NCI-H82 (cell line): ENCODE data around the gene ASPG.

ENCODE experiments used
- DNase-seq: peaks from one replicate; lab custom pipeline; 2025; lab: John Stamatoyannopoulos, UW

The ASPG gene

DNA sequence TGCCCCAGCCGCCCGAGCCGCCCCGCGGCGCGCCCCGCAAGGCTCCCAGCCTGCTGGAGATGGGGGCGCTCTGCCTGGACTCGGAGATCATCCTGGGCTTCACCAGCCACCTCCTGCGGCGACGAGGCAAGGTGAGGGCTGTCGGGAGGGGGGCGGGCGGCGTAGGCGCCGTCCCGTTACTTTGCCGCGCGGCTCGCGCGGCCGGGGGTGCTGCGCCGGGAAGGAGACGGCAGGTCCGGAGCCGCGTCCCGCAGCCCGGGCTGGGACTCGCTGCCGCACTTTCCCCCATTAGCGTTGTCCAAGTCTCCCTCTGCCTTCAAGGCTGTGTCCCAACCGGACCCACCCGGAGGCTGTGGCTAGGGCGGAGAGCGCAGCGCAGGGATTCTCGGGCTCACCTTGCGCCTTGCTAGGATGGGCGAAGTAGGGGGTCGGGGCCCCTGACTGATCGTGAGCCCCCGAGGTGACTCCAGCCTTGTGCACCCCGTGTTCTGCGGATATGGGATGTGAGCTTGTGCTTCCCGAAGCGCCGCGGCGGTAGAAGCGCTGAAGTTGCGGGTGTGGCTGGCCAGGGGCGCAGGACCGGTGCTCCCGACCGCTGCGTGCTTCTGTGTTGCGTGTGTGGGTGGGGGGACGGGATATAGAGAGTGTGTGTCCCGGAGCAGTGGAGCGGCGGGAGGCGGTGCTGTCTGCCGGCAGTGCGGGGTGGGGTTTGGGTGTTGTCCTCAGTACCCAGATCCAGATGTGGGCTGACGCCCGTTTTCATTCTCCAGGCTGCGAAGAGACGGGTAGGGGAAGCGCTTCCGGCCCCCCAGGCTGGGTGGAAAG, 51.2 kb downstream of the ASPG start:
- peak; percentile 43 for DNase-seq

DNA sequence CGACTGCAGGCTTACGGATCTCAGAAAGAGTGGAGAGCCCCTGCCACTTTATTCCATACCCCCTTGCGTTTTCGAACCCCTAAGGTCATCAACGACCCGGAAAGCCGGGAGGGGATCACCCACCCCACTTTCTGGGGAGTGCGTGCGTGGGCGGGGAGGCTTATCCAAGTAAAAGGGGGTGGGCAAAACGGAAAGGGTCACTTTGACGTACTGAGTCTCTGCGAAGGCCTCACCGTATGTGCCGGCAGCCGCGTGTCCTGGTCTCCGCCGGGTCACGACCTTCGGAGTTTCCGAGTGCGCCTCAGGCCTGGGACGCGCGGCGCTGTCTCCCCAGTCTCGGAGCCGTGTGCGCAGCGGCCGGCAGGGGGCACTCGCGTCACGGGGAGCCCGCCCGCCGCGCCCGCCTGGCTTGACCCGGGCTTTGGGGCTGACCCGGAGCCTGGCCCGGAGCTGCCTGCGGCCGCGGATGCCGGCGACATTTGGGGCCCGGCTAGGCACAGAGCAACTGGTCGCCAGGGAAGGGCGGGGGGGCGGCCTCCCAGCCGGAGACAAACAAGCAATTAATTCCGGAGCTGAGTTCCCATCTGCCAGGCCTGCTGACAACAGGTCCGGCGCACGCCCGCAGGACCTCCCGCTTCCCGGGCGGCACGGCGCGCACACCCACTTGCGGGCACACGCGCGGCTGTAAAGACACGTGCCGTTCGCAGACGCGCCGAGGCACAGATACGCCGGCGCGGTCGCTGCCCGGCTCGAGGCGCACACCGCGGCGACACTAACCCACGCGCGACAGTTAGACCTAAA, 52.0 kb downstream of the ASPG start:
- peak; percentile 87 for DNase-seq

DNA sequence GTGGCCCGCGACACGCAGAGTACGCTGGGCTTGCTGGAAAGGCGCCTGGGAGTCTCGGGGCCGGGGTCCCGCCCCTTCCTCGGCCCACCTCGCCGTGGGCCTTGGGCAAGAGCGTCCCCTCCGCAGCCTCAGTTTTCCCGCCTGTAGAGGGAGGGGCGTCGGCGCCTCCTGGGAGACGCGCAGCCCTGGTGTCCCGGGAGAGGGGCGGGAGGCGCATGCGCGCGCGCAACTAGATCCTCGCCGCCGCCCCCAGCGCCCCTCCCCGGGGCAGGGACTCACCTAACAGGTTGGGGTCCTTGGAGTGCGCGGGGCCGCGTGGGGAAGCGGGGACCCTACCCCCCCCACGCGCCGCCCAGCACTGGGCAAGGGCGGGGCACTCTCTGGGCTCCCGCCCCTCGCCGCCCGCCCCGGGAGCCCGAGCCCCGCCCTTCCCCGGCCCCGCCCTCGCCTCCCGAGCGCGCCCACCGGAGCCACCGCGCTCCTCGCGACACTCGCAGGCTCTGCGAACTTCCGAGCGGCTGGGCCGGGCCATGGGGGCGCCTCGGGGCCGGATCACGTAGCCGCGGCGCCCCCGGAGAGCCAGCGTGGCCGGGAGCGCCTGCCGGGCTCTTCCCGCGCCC, 52.7 kb downstream of the ASPG start, which contains the start of gene KIF26A:
KIF26A (plus strand) TSS at position 490 of the 620 bp plus-strand sequence. CDS start 136 bp downstream, outside the sequence.
- DNase-seq, result peak; percentile 86

DNA sequence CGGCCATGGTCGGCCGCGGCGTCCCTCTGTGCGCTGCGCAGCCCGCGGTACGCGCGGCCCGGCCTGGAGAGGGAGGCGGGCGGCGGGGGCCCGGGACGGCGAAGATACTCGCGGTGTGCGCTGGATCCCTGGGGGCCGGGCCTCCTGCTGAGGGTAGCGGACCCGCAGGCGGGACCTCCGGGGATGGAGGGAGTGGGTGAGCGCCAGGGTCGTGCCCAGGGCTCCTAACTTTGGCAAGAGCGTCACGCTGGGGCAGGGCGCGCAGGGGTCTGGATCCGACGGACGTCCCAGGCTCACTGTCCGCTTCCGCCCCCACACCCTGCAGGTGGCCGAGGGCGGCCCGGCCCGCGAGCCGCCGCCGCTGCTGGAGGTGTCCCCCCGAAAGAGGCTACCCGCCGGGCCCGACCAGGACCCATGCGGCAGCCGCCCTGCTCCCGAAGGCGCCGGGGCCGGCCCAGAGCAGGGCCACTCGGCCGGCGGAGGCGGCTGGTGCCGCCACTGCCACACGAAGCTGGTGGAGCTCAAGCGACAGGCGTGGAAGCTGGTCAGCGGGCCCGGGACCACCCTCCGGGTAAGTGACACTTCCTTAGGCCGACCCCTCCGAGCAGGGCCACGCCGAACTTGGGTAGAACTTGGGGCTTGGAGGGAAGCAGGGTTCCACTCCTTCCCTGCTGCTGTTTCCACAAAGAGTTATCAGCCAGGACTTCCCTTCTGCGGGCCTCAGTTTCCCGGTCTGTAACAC, 53.4 kb downstream of the ASPG start:
- no peak for DNase-seq

DNA sequence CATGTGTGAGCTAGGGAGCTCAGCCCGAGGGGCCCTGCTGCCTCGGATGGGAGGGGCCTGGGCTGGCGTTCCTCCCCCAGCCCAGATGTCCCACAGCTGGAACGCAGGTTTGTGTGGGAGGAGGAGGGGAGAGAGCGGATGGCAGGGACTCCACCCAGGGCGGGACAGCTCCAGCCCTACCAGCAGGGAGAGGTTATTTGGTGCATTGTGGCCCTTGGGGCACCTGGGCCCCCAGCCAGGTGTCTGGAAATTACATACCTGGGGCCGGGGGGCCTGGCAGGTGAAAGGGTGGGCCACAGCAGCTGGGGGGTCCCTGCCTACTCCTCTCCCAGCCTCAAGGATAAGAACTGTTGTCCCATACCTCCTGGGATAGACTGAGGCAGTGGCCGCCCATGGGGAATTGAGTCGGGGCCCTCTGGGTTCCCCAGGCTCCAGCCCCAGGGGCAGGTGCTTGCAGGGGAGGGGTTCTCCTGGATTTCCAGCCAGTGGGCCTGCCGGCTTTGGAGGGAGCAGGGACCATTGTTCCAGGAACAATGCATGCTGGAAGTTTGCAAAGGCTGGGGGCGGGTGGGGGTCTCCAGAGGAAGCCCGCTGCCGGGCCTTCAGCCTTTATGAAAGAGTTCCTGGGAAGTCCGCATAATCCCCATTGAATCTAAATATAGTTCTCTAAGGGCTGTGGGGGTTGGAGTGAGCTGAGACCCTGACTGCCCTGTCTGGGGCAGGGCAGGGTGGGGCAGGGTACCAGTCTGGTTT, 54.1 kb downstream of the ASPG start:
- DNase-seq, result no peak

DNA sequence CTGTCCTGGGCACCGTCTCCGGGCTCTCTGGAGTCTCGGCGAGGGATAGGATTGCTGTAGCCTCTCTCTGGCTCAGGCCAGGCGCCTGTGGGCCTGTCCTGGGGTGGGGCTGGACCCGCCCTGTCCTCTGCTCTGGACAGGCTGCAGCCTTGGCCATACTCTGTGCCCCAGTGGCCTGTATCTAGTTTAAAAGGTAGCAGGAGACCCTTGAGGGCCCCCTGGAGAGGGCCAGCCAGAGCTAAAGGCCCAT, 54.6 kb downstream of the ASPG start:
- no peak for DNase-seq

DNA sequence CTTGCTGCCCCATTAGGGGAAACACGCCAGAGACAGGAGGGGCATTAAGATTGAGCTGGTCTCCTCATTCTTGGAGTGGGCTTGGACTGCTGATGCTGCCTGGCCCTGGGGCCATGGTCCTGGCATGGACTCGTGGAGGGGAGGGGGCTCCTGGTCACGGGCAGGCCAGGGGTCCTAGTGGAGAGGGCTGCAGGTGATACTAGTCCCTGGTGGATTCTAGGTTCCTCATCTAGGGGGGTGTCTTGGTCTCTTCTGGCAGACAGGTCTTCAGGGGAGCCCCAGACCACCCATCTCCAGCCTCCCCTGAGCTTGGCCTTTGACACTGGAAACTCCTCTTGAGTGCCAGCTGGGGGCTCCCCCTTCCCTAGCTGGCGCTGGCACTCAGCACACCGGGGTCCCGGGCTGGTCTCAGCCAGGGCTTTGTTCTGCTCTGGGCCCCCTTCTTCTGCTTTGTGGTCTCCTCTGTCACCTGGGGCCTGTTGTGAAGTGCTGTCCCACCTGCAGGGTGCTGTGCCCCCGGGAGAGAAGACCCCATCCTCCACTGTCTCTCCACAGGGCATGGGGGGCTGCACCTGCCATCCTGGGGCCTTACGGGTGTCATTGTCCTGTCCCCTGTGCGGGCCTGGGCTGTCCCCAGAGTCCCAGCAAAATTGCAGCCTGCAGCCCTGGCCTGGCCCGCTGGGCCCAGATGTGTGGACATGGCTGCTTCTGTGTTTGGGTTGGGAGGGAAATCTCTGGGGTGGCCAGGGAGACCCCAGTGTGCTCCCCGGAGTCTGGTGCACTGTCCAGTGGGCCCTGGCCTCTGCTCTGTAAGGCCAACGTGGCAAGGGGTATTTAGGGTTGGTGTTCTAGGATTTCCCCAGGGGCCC, 55.2 kb downstream of the ASPG start:
- no peak for DNase-seq

DNA sequence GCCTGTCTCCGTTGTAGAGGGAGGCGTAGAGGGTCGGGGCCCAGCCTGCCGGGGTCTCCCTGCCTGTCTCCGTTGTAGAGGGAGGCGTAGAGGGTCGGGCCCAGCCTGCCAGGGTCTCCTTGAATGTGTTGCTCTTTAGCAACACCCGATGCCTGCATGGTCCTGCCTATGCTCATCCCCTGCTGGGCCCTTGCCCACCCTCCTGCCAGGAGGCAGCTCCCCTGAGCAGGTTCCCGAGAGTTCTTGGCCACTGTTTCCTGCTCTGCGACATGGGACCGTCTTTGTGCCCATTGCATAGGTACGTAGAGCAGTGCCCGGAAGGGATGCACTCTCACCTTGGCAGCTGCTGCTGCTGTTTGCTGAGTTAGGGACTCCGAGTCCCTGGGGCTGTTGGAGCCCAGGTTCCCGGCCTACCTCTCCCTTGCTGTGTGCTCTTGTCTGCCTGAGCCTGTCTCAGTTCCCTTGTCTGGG, 56.2 kb downstream of the ASPG start:
- no peak for DNase-seq

DNA sequence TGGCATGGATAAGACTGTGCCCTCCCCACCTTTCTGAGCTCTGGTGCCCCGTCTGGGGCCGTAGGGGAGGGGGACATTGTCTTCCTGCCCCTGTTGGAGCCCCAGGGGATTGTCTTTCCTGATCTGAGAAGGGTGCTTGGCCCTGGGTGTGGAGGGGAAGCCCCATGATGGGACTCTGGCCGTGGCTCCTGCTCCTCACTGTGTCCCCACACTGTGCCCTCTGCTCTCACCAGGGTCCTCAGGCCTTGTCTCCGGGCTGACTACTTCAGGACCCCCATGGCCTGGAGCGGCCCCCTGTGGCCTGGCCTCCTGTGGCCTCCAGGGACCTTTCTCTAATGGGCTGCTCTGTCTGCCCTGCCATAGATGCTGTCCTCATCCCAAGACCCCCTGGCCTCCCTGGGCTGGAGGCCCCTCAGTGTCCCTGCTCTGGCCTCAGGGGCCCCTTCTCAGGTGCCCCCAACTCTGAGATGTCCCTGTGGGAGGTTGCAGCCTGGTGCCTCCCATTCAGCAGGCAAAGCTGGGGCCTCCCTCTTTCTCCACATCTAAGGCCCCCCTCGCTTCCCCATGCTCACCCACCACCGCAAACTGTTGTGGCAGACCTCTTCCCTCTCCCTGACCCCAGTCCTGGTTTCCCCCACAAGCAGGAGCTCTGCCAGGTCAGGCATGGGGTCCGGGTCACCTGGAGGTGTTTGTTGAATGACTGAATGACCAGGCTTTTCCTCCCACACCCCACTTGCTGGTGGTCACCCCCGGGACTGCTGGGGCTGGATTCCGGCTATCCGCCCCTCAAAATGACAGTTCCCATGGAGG, 56.8 kb downstream of the ASPG start:
- DNase-seq, result no peak

DNA sequence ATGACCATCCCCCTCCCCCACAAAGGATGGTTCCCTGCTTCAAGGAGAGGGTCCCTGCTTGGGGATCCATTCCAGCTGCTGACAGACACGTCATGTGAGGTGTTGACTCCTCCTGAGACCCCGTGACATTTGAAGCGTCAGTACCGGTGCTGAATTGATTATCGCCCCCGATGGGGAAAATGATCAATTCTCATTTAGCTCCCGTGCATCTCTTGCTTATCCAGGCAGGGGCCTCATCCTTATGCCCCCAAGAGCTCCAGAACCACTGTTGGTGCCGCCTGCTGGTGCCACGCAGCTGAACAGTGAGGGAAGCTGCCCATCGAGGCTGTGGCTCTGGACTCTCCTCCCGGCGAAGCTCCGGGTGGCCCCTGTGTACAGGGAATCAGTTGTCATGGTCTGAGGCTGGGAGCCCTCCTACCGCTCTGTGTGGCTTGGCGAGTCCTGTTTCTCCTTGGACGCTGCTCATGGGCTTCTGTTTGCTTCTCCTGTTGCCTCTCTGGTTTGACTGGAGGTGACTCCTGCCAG, 57.5 kb downstream of the ASPG start:
- DNase-seq, result no peak

DNA sequence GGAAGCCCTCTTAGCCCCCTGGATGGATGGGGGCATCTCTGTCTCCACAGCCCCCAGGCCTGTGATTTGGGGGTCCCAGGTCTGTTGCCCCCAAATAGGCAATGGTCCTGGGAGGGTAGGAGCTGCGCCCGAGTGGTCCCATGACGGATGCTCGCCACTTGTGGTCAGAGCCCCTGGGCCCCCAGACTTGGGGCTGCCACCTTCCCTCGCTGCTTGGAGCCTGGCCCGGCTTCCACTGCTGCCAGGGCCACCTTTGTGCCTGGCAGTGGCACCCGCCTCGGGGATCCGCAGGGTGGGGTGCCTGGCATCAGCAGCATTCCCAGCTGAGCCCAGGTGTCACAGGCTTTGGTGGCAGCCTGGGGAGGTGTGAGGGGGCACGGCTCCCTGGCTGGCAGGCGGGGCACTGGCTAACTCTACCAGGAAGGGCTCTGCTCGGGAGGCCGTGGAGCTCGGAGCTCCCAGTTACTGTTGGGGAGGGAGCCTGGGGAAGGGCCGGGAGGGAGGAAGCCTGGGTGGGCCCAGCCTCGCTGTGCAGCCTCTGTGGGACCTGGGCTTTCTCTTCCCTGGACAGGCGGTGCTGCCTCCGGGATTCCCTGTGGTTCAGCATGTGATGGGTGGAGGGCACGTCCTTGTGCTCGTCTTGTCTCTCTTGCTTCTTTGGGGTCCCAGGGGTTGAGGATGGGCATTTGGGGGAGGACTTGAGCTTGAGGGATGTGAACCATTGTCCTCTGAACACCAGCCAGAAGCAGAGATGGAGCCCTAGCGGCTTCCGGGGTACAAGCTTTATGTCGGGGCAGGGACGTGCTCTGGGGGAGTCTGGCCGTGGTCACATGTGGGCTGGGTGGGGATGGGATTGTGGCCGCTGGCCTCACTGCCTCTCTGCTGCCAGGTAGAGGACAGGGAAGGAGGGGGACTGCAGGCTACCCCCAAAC, 58.3 kb downstream of the ASPG start:
- no peak for DNase-seq

DNA sequence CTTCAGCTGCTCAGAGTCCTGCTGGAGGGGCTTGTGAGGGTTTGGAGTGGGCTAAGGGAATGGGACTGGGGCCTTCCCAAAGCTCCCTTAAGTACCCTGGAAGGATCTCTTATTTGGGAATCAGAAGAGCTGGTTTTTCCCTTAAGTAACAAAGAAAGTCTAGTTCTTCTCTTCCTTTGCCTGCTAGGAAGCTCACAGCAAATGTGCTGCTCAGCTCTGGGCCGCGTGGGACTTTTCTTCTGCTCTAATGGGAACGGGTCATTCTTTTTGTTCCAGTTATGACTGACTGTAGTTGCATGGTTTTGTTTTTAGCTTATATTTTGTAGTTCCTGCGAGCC, 58.9 kb downstream of the ASPG start:
- DNase-seq, result no peak

DNA sequence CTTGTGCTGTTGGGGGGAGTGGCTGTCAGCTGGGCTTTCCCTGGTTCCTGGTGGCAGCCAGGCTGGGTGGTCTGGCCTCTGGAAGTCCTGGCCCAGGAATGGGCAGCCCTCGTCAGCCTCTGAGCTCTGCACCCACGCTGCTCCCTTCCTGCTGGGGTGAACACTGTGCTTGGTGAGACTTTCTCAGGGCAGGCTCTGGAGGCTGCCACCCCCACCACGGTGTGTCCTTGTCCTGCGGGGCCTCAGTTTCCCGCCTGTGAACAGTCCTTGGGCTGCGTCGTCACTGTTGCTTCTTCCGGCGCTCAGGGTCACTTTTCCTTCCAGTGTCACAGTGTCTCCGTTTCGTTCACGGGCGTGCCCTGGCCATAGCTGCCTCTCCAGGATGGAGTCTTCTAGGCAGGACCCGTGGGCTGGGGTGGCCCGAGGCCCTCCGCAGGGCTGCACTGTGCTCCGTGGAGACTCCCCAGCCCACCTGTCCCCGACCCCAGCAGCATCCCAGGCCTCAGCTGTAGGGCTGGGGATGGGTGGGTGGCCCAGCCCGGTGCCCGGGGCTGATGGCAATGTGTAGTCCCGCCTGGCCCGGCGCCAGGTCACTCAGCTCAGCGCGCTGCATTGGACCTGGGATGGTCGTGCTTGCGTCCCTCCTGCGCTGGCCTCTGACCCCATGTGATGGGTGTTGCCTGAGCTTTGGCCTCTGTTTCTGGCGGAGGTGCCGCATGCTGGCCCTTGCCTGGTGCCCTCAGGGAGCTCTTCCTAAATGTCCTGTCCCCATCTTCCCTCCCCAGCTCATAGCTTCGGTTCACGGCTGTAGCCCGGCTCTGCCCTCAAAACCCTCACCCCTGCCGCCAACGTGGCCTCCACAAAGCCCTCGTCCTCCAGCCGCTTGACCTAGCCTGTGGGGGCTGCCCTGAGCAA, 59.7 kb downstream of the ASPG start:
- DNase-seq, result no peak

DNA sequence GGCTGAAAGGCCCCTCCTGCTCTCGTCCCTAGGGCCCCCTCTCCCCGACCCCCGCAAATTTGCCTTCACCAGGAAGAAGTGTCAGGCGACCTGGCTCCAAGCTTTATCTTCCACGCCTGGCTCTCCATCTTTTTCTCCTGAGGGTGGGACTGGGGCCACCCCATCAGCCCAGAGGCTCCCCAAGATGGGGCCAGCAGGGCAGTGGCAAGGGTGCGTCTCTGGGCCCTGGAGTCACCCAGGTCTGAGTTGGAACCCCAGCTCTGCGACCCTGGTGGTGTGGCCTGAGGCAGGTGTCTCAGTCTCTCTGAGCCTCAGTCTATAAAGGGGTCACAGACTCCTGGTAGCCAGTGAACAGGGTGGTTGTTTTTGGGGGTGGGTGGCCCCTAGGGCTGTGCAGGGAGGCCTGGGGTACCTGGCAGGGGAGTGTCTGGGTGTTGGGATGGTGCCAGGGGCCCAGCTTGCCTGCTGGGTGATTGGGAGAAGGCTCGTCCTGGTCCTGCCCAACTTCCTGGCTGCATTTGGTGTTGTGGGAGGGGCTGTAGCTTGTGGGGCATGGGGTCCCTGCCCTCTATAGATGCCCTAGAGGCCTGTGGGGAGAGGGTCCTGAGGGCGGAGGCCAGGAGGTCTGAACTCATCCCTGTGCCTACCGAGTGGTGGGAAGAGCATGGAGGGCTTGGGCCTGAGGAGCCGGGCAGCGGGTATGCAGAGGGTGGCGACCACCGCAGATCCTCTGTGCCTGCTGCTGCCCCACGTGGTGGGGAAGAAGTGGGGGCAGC, 60.5 kb downstream of the ASPG start:
- DNase-seq, result no peak

DNA sequence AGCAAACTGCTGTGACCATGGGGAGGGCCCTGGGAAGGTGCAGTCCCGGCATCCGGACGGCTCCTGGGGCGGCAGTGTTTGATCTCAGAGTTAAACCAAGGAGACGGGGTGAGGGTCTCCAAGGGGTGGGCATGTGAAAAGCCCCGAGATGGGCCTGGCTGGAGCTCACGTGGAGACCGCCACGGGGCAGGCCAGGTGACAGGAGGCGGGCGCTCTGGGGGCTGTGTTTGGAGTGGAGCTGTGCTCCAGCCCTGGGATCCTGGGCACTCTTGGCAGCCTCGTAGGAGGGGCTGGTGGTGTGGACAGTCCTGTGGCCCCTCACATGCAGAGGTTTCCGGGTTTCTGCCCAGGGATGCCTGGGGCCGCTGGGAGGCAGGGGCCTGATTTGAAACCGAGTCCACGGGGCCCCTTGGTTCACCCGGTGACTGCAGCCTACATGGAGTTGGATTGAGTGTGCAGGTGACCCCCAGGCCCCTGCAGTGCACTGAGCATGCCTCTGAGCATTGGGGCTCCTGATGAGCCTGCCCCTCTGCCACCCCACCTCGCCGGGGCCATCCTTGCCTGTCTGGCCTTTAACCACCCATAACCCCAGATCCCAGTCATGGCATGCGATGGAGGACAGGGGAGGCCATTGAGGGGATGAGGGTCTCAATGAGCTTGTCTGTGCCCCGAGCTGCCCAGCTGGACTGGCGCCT, 61.3 kb downstream of the ASPG start:
- DNase-seq, result no peak
